ENCODE measurements around the gene SHROOM2.

Gene SHROOM2

GRCh38 chrX:9895225-9895912, 109.1 kb downstream of the SHROOM2 start:
- DNase-seq (ENCODE audit: low read depth in 2 of 2), result no peak

DNA sequence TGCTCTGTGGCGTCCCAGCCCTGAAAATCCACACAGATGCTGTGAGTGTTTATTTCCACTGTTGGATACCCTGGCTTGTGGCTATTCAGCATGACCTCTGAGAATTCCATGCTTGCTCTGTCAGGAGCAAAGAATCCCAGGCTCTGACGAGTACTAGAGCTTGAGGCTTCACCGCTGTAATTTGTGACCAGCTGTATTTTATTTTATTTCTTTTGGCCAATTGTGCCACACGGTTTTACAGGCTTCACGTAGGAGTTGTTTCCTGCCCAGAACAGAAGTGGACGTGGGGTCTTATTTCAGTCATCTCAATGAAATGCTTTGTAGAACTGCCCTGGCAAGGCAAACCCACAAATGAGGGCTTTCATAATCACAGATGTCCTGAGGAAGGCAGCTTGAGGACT, 111.5 kb downstream of the SHROOM2 start:
- DNase-seq (ENCODE audit: low read depth in 2 of 2), result no peak

DNA sequence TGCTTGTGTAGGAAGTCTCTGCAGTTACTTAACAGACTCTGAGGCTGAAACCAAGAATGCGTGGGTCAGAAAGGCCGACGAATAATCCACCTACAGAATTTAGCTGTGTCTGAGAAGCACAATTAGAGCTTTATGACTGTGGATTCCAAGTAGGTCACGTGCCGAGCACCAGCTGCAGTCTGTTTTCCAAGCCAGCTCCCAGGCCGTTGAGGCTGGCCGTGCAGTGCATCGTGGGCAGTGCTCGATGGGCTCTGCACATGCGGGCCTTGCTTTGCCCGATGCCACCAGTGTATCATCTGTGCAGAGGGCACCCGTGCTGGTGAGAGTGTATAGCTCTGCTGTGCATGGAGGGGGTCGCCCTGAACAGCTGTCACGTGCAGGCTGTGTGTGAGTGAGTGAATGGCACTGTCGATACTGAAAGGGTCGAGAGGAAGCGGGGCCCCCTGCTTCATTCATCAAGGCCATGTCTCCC, 113.4 kb downstream of the SHROOM2 start:
- DNase-seq (ENCODE audit: low read depth in 2 of 2), result no peak

- DNase-seq (ENCODE audit: low read depth in 2 of 2), result no peak
Measured at GRCh38 chrX:9902656-9903055, 116.4 kb downstream of the SHROOM2 start.

GRCh38 chrX:9903146-9903545, 116.9 kb downstream of the SHROOM2 start:
- no peak for DNase-seq (ENCODE audit: low read depth in 2 of 2)

GRCh38 chrX:9905288-9905687, 119.1 kb downstream of the SHROOM2 start:
- no peak for DNase-seq (ENCODE audit: low read depth in 2 of 2)

DNA sequence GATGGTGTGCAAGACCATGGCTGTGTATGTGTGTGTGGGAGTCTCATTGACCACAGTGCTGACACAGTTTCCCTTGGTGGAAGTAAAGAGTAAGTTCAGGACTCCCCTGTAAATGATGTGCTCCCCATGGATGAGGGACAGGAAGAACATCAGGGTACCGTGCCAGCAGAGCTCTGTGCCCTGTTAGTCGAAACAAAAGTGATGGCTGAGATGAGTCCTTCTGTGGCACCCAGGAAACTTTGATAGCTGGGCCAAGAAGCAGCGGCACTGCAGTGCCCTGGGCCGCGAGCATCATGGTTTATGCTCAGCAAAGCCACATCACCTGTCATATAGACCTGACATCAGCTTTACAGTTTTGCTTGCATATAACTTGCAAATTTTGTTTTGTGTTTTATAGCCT, 119.5 kb downstream of the SHROOM2 start:
- DNase-seq (ENCODE audit: low read depth in 2 of 2), result no peak

DNA sequence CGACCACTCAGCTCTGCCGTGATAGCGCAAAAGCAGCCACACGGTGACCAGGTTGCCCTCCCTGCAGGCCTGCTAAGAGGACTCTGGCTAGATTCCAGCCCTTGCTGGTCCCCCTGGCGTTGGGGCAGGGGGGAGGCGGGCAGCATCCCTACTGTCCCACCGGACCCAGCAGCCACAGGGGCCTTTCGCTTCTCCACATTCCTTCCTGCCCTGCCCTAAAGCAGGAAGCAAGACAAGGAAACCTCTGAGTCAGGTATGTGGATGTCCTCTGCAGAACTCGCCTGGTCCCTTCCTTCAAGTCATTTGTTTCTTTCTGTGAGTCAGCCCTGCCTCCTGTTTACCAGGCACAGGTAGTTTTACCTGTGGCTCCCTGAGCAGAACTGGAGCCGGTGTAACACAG, 120.7 kb downstream of the SHROOM2 start:
- no peak for DNase-seq (ENCODE audit: low read depth in 2 of 2)

- no peak for DNase-seq (ENCODE audit: low read depth in 2 of 2)
Measured at GRCh38 chrX:9907645-9908387, 121.6 kb downstream of the SHROOM2 start.

DNA sequence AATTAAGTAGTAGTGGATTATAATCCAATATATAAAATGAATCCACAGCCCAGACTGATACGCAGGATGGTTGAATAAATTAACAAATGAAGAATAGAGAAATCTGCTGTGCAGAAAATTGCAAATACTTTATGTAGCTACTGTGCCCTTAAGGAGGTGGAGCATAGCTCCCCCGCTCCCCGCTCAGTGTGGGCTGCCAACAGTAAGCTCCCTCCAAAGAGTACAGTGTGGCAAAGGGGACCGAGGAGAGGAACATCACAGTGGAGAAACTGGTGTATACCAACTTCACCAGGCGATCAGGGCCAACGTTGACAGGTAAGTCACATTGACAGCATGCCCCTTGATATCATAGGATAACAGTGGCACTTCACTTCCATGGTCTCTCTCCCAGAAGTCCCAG, 123.0 kb downstream of the SHROOM2 start:
- DNase-seq (ENCODE audit: low read depth in 2 of 2), result no peak

GRCh38 chrX:9911487-9911886, 125.3 kb downstream of the SHROOM2 start:
- no peak for DNase-seq (ENCODE audit: low read depth in 2 of 2)

- DNase-seq (ENCODE audit: low read depth in 2 of 2), result no peak
Measured at GRCh38 chrX:9912351-9913145, 126.3 kb downstream of the SHROOM2 start.

DNA sequence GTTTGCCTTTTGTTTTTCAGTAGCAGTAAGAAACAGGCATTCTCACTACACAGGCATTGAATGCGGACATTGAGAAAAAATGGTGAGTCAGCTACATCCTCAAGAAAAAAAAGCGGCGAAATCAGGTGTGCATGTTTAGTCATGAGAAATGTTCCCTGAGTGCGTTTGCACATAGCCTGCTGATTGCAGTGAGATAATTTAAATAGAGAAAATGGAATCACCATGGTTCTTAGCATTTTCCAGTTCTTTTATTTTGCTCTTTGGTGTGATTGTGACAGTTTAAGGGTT, 126.9 kb downstream of the SHROOM2 start:
- DNase-seq (ENCODE audit: low read depth in 2 of 2), result no peak

- no peak for DNase-seq (ENCODE audit: low read depth in 2 of 2)
Measured at GRCh38 chrX:9917861-9918260, 131.6 kb downstream of the SHROOM2 start.

GRCh38 chrX:9919632-9920172, 133.5 kb downstream of the SHROOM2 start:
- DNase-seq (ENCODE audit: low read depth in 2 of 2), result no peak

DNA sequence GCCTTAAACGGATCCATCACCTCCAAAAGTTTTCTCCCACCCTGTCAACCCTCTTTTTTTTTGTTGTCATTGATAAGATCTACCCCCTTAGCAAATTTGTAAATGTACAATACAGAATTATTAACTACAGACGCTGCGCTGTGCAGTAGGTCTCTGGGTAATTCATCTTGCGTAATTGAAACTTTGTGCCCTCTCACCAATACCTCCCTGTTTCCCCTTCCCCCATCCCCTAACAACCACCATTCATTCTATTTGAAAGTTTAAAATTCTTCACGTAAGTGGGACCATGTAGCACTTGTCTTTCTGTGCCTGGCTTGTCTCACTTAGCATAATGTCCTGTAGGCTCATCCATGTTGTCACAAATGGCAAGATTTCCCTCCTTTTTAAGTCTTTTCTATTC, 135.2 kb downstream of the SHROOM2 start:
- DNase-seq (ENCODE audit: low read depth in 2 of 2), result no peak

DNA sequence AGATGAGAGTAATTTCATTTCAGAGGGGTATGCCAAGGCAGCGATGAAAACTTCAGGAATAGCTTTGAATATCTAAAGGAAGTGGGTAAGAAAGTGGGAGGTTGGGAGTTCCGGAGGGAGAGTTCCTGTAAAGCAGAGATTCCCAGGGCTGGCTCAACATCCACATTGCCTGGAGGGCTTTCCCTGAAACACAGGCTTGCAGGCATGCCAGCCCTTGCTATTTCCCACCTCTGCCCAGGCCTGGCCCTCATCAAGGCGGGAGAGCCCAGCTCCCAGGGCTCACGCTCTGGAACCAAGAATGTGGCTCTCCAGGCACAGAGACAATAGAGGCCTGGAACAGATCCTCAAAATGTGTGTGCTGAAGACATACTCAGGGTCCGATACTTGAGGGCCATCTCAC, 137.1 kb downstream of the SHROOM2 start:
- DNase-seq (ENCODE audit: low read depth in 2 of 2), result no peak

DNA sequence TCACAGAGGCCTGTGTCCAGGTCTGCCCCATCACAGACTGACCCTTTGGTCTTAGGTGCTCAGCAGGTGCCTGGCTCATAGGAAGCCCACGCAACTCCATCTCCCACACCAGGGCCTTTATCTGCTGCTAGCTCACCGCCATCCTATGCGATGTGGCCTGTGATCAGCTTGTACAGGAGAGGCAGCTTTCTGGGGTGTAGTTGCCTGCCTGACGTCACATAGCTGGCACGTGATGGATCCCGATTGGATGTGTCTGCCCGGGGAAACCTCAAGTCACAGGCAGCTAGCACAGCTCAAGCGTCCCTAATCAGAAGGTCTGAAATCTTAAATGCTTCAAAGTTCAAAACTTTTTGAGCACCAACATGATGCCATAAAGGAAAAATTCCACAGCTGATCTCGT, 139.8 kb downstream of the SHROOM2 start:
- DNase-seq (ENCODE audit: low read depth in 2 of 2), result no peak

DNA sequence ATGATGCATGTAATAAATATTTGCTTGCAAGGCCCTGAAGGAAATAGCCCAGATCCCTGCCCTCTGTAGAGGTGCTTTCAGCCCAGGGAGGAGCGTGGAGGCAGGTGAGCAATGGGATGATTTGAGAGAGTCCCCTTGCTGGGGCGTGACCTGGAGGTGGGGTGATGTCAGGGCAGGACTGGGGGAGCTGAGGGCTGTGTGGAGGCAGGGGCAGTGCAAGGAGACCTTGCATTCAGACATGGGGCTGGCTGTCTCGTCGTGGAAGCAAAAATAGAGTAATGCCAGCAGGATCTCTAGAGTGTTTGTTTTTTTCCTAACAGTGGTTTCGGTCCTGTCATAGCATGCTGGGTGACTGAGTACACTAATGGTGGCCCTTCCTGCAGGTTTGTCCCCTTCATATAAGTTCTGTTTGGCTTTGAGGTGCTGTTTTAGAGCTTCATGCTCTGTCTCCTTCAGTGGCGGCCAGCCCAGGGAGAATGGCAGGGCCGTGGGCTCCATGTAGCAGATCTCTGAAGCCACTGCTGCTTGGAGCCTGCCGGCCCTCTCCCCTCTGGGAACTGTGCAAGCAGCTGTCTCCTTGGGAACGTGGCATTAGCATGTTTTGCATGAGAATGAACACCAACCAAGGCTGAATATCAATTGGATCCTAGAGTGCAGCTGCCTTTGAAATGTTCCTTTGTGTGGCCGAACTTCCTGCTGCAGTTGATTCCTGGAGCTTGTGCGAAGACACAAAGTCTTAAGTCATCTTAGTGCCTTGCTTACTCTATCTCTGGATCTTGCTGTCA, 141.7 kb downstream of the SHROOM2 start:
- DNase-seq (ENCODE audit: low read depth in 2 of 2), result no peak

- no peak for DNase-seq (ENCODE audit: low read depth in 2 of 2)
Measured at GRCh38 chrX:9935436-9935835, 149.2 kb downstream of the SHROOM2 start.

GRCh38 chrX:9937761-9938160, 151.5 kb downstream of the SHROOM2 start:
- no peak for DNase-seq (ENCODE audit: low read depth in 2 of 2)

GRCh38 chrX:9938516-9938915, 152.3 kb downstream of the SHROOM2 start:
- no peak for DNase-seq (ENCODE audit: low read depth in 2 of 2)
